Transverse colon (tissue), 4 donors: Measurements from ENCODE around the gene PIR. TPM values are rescaled to one million over a fixed set of nuclear protein-coding genes. Genes with fewer than 3 reads are reported as not detected.

ENCODE experiments used
- DNase-seq: peaks from one replicate; pipeline ENCODE4 v3.0.0-alpha.2; 2019
- H3K27ac ChIP-seq, 4 donors: fragments of 200-600 bp; sonication (generic); 2 replicates each; pipeline ENCODE4 v1.5.1; 2016 to 2018; ENCODE audit warnings: inconsistent platforms in 4 of 4
- H3K27me3 ChIP-seq: fragments of 200-600 bp; sonication (generic); 2 replicates; pipeline ENCODE4 v1.5.1; 2017; ENCODE audit warnings: inconsistent platforms
- H3K36me3 ChIP-seq, 4 donors: fragments of 200-600 bp; sonication (generic); 2 replicates each; pipeline ENCODE4 v1.5.1; 2017 to 2019; ENCODE audit warnings: inconsistent platforms in 4 of 4
- H3K4me1 ChIP-seq, 4 donors: fragments of 200-600 bp; sonication (generic); 2 replicates each; pipeline ENCODE4 v1.5.1; 2017 to 2020; ENCODE audit warnings: inconsistent platforms in 4 of 4
- H3K4me3 ChIP-seq, 4 donors: fragments of 200-600 bp; sonication (generic); 1 replicate in 1 of 4; 2 replicates in 3 of 4; pipeline versions ENCODE4 v1.5.1 to v1.6.1; 2017 to 2019; ENCODE audit warnings: inconsistent platforms in 4 of 4
- H3K9me3 ChIP-seq, 2 donors: fragments of 200-600 bp; sonication (generic); 2 replicates each; pipeline ENCODE4 v1.5.1; 2017 to 2019; ENCODE audit warnings: inconsistent platforms in 2 of 2
- CTCF ChIP-seq, 5 experiments: fragments of 200-600 bp in 3 of 5; fragments of 450-650 bp in 2 of 5; sonication (generic) in 3 of 5; IDR thresholded peaks; 1 replicate in 2 of 5; 2 replicates in 3 of 5; pipeline ENCODE4 v1.5.1; 2016 to 2017; ENCODE audit warnings: antibody characterized with exemption in 5 of 5, inconsistent platforms in 3 of 5, mild to moderate bottlenecking in 2 of 5, moderate library complexity in 1 of 5
- EP300 ChIP-seq: sonication (generic); formaldehyde crosslinking; IDR thresholded peaks from one replicate; pipeline ENCODE4 v1.6.1; 2017; ENCODE audit warnings: antibody characterized with exemption, low read depth
- POLR2A ChIP-seq: fragments of 450-650 bp; IDR thresholded peaks from one replicate; pipeline ENCODE4 v1.6.1; 2016; ENCODE audit warnings: antibody characterized with exemption, mild to moderate bottlenecking, moderate library complexity
- POLR2AphosphoS5 ChIP-seq, 3 donors: sonication (generic); formaldehyde crosslinking; IDR thresholded peaks; one replicate each; pipeline ENCODE4 v1.6.1; 2016; ENCODE audit warnings: antibody characterized with exemption in 3 of 3
- WGBS, 2 donors: methylation state at CpG; one replicate each; pipeline ENCODE4 v1.1.5; 2018; ENCODE audit warnings: low coverage in 1 of 2; 5-methylcytosine and 5-hydroxymethylcytosine counted together
- in situ Hi-C, 4 donors: fragments of 200-750 bp; cut with MboI; loops; one replicate each; pipeline versions ENCODE4 v1.15.0 to v1.15.1; 2017; ENCODE audit warnings: low sequenced_read_pairs in 3 of 4, low pct_ligation_motif_present in 1 of 4, low pct_unique_long_range_greater_than_20kb in 1 of 4
- intact Hi-C: fragments of 100-400 bp; cut with DNase I; formaldehyde crosslinking; loops from one replicate; pipeline ENCODE4 v1.15.1; 2023; ENCODE audit warnings: low total_unique reads
- total RNA-seq, 4 donors: library from RNA; depleted of rRNA; stranded (reverse); fragments of >200 nt; gene quantifications; one replicate each; pipeline ENCODE4 v1.1.0, GENCODE V29; 2016

The PIR gene
- total RNA-seq, 4 donors from 2014 or later, result 10.0 to 85.8 (median 11.6) TPM; not detected in 1

GRCh38 chrX:15507005-15507404 is 13.9 kb upstream of the PIR start:
- in situ Hi-C loops (no loop called here), intact Hi-C loops (no loop called here)
- WGBS, 2 donors, result 82% methylated on average over 5 of the region's 5 CpGs; no CpG with 5 or more reads in 1 of the 2 donors
- no peaks in the 10 kb centered on the region for H3K9me3 ChIP-seq
- no peak overlapping the region for H3K4me3 ChIP-seq
- TF ChIP-seq CTCF (IDR thresholded peaks at IDR 0.05), result no peak
- no peak for TF ChIP-seq POLR2AphosphoS5 (IDR thresholded peaks at IDR 0.05)
- TF ChIP-seq EP300, result no peak
- TF ChIP-seq POLR2A, result no peak
- no peaks in the 10 kb centered on the region for H3K36me3 ChIP-seq
- H3K4me1 ChIP-seq, result no peaks in the 10 kb centered on the region
- H3K27ac ChIP-seq, result no peak overlapping the region
- no peak for DNase-seq
- no peaks in the 10 kb centered on the region for H3K27me3 ChIP-seq

- 64 to 84% methylated on average over 3 of the region's 3 CpGs for WGBS, 2 donors
- no peaks in the 10 kb centered on the region for H3K9me3 ChIP-seq
- H3K27ac ChIP-seq, result no peak overlapping the region
- H3K4me1 ChIP-seq, result no peaks in the 10 kb centered on the region
- H3K27me3 ChIP-seq, result no peaks in the 10 kb centered on the region
- no peak overlapping the region for H3K4me3 ChIP-seq
- intact Hi-C loops, result no loop called here
- DNase-seq, result no peak
- in situ Hi-C loops, result no loop called here
- no peak for TF ChIP-seq CTCF (IDR thresholded peaks at IDR 0.05)
- no peak for TF ChIP-seq EP300
- no peak for TF ChIP-seq POLR2A
- TF ChIP-seq POLR2AphosphoS5 (IDR thresholded peaks at IDR 0.05), result no peak
- no peaks in the 10 kb centered on the region for H3K36me3 ChIP-seq
Observed at GRCh38 chrX:15505101-15505500, 12.0 kb upstream of the PIR start.

- Histone ChIP-seq H3K4me1 (no peaks in the 10 kb centered on the region), H3K4me3 (no peak overlapping the region), H3K36me3 (no peaks in the 10 kb centered on the region), H3K9me3 (no peaks in the 10 kb centered on the region), H3K27ac (no peak overlapping the region), H3K27me3 (no peaks in the 10 kb centered on the region)
- WGBS, 2 donors, result 79% methylated on average over 1 of the region's 1 CpG; no CpG with 5 or more reads in 1 of the 2 donors
- in situ Hi-C loops (no loop called here), intact Hi-C loops (no loop called here)
- DNase-seq, result no peak
- TF ChIP-seq CTCF (IDR thresholded peaks at IDR 0.05), result no peak
- TF ChIP-seq POLR2AphosphoS5 (IDR thresholded peaks at IDR 0.05), result no peak
- TF ChIP-seq POLR2A, result no peak
- no peak for TF ChIP-seq EP300
Observed at GRCh38 chrX:15504661-15505060, 11.5 kb upstream of the PIR start.

- H3K27ac ChIP-seq, result no peak overlapping the region
- TF ChIP-seq POLR2AphosphoS5 (IDR thresholded peaks at IDR 0.05), result no peak
- no peak for TF ChIP-seq POLR2A
- no peak for TF ChIP-seq CTCF (IDR thresholded peaks at IDR 0.05)
- no peak for TF ChIP-seq EP300
- no peak for DNase-seq
- WGBS, 2 donors, result 85 to 100% methylated on average over 2 to 9 of the region's 9 CpGs
- H3K27me3 ChIP-seq, result no peaks in the 10 kb centered on the region
- intact Hi-C loops (no loop called here), in situ Hi-C loops (no loop called here)
- H3K9me3 ChIP-seq, result no peaks in the 10 kb centered on the region
- H3K4me1 ChIP-seq, result no peaks in the 10 kb centered on the region
- no peak overlapping the region for H3K4me3 ChIP-seq
- no peaks in the 10 kb centered on the region for H3K36me3 ChIP-seq
Observed at GRCh38 chrX:15501506-15501905, 8.4 kb upstream of the PIR start.
